ENCODE results near the gene INTS6L.
"Not testable (repeated sequence)": the region's sequence is repeated elsewhere in the genome, so short reads cannot be mapped to it uniquely, and the experiment has no call there.

The INTS6L gene

DNA sequence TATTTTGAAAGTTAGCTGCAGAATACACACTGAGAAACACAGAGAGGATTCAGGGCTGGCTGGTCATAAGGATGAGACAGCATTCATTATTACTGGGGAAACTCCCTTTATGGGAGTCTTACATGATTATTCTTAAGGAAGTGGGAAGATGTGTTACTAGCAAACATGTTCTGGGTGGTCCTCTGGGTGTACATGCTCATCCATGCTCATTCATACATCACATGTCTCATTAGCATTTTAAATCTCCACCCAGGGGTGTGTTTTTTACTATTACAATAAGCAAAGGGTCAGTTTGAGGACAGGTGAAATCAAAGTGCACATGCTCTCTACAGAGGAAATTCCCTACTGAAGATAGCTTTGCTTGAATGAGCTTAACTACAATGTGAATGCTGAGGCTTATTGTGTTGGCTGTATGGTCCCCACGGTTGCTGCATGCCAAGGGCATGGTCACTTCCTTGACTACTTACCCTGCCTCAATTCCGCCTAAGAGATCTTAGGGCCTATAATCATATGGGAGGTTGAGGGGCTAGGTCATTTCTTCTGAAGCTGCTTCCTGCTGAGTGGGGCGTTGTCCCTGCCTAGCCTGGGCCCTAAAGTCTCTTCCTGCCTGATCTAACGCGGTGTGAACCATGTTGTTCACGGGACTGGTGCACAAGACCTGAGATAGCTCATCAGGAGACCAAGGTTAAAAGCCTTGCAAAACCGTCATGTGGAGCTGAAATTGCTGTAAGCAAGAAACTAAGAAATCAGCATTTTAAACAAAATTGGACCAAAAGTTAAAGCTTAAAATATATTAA is 104.1 kb downstream of the INTS6L start:
- not testable (repeated sequence) for DNase-seq

DNA sequence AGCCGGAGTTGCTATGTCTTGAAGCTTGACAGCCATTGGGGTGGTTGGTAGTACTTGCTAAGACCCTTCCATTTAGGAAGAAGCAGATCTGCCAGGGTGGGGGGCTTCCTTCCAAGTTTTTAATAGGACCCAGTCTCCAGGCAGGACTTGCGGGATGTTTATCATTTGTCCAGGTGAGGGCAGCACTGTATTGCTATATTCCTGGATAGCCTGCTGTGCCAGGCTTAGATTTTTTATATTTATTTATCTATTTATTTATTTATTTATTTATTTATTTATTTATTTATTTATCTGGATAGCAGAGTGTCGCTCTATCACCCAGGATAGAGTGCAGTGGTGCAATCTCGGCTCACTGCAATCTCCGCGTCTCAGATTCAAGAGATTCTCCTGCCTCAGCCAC is 105.5 kb downstream of the INTS6L start:
- DNase-seq, result no peak

DNA sequence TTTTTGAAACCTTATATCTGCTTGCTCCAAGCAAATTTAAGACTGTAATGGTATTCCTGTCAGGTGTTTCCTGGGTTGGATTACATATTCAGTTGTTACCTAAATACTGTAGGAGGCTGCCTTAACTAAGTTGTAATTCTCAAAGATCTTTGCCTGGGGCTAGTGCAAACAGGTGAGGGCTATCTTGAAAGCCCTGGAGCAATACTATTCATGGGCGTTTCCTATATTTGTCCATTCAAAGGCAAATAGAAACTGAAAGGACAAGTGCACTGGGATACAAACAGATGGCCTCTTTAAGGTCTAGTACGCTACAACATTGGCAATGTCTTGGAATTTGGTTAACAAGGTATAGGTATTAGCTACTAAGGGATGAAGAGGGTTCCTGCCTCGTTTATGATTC is 108.9 kb downstream of the INTS6L start:
- no peak for DNase-seq
